HL-60 (cell line): ENCODE data around the gene RLN1.

Experiments used
- POLR2AphosphoS5 ChIP-seq: IDR thresholded peaks from 2 replicates; pipeline ENCODE4 v1.6.1; 2012; ENCODE audit warnings: low read depth
- TF ChIP-seq, protein P1 (sequence below): IDR thresholded peaks from one replicate; pipeline ENCODE4 v1.5.1; 2011; ENCODE audit warnings: low read length, control low read depth, inconsistent platforms; ENCODE audit not compliant: insufficient read depth
- TF ChIP-seq, protein P2 (sequence below): IDR thresholded peaks from 2 replicates; pipeline ENCODE4 v1.6.1; 2012; ENCODE audit warnings: low read depth; ENCODE audit not compliant: insufficient replicate concordance

DNA sequence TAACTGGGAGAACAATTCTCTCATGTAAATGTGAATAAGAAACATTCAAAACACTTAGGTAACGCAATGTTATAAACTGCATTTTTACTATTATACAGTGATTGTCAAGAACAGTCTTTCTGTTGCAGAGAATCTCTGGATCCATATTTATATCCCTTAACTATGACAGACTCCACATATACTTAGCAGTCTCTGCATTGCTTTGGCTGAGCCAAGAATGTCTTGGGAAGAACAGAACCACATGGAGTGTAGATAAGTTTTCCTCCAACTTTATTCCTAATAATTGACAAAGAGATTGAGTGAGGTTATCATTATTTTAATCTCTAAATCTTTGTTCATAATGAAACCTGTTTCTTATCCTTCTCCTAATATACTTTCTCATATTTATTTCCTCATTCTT, 15.6 kb upstream of the RLN1 start:
- TF ChIP-seq, protein P1, sequence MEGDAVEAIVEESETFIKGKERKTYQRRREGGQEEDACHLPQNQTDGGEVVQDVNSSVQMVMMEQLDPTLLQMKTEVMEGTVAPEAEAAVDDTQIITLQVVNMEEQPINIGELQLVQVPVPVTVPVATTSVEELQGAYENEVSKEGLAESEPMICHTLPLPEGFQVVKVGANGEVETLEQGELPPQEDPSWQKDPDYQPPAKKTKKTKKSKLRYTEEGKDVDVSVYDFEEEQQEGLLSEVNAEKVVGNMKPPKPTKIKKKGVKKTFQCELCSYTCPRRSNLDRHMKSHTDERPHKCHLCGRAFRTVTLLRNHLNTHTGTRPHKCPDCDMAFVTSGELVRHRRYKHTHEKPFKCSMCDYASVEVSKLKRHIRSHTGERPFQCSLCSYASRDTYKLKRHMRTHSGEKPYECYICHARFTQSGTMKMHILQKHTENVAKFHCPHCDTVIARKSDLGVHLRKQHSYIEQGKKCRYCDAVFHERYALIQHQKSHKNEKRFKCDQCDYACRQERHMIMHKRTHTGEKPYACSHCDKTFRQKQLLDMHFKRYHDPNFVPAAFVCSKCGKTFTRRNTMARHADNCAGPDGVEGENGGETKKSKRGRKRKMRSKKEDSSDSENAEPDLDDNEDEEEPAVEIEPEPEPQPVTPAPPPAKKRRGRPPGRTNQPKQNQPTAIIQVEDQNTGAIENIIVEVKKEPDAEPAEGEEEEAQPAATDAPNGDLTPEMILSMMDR: no peak
- TF ChIP-seq, protein P2, sequence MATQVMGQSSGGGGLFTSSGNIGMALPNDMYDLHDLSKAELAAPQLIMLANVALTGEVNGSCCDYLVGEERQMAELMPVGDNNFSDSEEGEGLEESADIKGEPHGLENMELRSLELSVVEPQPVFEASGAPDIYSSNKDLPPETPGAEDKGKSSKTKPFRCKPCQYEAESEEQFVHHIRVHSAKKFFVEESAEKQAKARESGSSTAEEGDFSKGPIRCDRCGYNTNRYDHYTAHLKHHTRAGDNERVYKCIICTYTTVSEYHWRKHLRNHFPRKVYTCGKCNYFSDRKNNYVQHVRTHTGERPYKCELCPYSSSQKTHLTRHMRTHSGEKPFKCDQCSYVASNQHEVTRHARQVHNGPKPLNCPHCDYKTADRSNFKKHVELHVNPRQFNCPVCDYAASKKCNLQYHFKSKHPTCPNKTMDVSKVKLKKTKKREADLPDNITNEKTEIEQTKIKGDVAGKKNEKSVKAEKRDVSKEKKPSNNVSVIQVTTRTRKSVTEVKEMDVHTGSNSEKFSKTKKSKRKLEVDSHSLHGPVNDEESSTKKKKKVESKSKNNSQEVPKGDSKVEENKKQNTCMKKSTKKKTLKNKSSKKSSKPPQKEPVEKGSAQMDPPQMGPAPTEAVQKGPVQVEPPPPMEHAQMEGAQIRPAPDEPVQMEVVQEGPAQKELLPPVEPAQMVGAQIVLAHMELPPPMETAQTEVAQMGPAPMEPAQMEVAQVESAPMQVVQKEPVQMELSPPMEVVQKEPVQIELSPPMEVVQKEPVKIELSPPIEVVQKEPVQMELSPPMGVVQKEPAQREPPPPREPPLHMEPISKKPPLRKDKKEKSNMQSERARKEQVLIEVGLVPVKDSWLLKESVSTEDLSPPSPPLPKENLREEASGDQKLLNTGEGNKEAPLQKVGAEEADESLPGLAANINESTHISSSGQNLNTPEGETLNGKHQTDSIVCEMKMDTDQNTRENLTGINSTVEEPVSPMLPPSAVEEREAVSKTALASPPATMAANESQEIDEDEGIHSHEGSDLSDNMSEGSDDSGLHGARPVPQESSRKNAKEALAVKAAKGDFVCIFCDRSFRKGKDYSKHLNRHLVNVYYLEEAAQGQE: no peak
- TF ChIP-seq POLR2AphosphoS5: no peak
